Myocyte (in vitro differentiated cells): ENCODE measurements around the gene NRAP. TPM values are rescaled to one million over a fixed set of nuclear protein-coding genes. Genes with fewer than 3 reads are reported as not detected.
A peak's percentile ranks its signal among the peaks of the same experiment; 100 is the strongest.
"Not testable (repeated sequence)": the region's sequence is repeated elsewhere in the genome, so short reads cannot be mapped to it uniquely, and the experiment has no call there.

Source experiments
- DNase-seq: peaks from one replicate; pipeline ENCODE4 v3.0.0-alpha.2; 2012; ENCODE audit warnings: low read depth
- total RNA-seq: library from RNA; depleted of rRNA; stranded (reverse); fragments of >200 nt; gene quantifications from 2 replicates; pipeline ENCODE4 v1.2.3, GENCODE V29; 2014

The NRAP gene
- total RNA-seq, 1 donor from 2014 or later, result 5.6 TPM

- no peak for DNase-seq
Measured at GRCh38 chr10:113683300-113683699, 19.5 kb upstream of the NRAP start.

- DNase-seq, result no peak
Measured at GRCh38 chr10:113681533-113682470, 18.0 kb upstream of the NRAP start.

- DNase-seq, result peak; percentile 77
Measured at GRCh38 chr10:113680190-113681111, 16.6 kb upstream of the NRAP start.

GRCh38 chr10:113679463-113680189 lies 15.8 kb upstream of the NRAP start, which contains the start of gene CASP7:
Gene CASP7, plus strand, starts transcription at chr10:113679912. Its CDS starts 17,582 bp downstream, at chr10:113697494.
- peak; percentile 87 for DNase-seq

GRCh38 chr10:113666682-113667252 lies 2.9 kb upstream of the NRAP start:
- DNase-seq, result no peak

GRCh38 chr10:113665806-113666354 lies 2.0 kb upstream of the NRAP start:
- peak; percentile 58 for DNase-seq

GRCh38 chr10:113665352-113665751 lies 1.5 kb upstream of the NRAP start:
- no peak for DNase-seq

GRCh38 chr10:113663142-113663541 lies 699 bp downstream of the NRAP start:
- DNase-seq, result peak; percentile 49

- DNase-seq, result peak; percentile 82
Measured at GRCh38 chr10:113661332-113661731, 2.5 kb downstream of the NRAP start.

GRCh38 chr10:113657544-113657943 lies 6.3 kb downstream of the NRAP start:
- DNase-seq, result no peak

- no peak for DNase-seq
Measured at GRCh38 chr10:113656896-113657295, 6.9 kb downstream of the NRAP start.

GRCh38 chr10:113652456-113652855 lies 11.4 kb downstream of the NRAP start:
- not testable (repeated sequence) for DNase-seq

GRCh38 chr10:113651898-113652297 lies 11.9 kb downstream of the NRAP start:
- no peak for DNase-seq

GRCh38 chr10:113651021-113651420 lies 12.8 kb downstream of the NRAP start:
- no peak for DNase-seq

- DNase-seq, result no peak
Measured at GRCh38 chr10:113650172-113650571, 13.7 kb downstream of the NRAP start.

- DNase-seq, result peak; percentile 84
Measured at GRCh38 chr10:113648478-113648877, 15.4 kb downstream of the NRAP start.

GRCh38 chr10:113647812-113648211 lies 16.0 kb downstream of the NRAP start:
- DNase-seq, result peak; percentile 13

GRCh38 chr10:113646336-113647201 lies 17.3 kb downstream of the NRAP start:
- DNase-seq, result no peak
